Measurements from ENCODE around the gene IQCK.

The IQCK gene

DNA sequence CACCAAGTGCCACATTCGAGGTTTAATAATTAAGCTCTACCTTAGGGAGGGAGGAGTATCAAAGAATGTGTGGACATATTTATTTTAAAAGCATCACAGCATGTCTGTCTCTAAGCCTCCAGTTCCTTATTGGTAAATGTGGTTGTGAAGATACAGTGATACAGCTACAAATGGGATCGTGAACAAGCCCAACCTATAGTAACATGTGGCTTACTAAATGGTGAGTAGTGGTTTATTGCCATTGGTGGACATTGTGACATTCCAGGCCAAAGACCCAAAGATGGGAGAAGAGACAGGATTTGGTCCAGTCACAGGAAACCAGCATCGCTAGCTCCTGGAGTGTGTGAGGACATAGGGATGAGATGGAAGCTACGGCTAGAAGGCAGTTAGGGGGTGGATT, 51.2 kb downstream of the IQCK start:
- TF ChIP-seq, protein P1, sequence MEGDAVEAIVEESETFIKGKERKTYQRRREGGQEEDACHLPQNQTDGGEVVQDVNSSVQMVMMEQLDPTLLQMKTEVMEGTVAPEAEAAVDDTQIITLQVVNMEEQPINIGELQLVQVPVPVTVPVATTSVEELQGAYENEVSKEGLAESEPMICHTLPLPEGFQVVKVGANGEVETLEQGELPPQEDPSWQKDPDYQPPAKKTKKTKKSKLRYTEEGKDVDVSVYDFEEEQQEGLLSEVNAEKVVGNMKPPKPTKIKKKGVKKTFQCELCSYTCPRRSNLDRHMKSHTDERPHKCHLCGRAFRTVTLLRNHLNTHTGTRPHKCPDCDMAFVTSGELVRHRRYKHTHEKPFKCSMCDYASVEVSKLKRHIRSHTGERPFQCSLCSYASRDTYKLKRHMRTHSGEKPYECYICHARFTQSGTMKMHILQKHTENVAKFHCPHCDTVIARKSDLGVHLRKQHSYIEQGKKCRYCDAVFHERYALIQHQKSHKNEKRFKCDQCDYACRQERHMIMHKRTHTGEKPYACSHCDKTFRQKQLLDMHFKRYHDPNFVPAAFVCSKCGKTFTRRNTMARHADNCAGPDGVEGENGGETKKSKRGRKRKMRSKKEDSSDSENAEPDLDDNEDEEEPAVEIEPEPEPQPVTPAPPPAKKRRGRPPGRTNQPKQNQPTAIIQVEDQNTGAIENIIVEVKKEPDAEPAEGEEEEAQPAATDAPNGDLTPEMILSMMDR (conservative IDR thresholded peaks at IDR 0.05; ENCODE audit: low read depth, low read length): no peak
- DNase-seq (ENCODE audit: low read depth): no peak
- no peak overlapping the region for H3K4me3 ChIP-seq (ENCODE audit: low read length)

DNA sequence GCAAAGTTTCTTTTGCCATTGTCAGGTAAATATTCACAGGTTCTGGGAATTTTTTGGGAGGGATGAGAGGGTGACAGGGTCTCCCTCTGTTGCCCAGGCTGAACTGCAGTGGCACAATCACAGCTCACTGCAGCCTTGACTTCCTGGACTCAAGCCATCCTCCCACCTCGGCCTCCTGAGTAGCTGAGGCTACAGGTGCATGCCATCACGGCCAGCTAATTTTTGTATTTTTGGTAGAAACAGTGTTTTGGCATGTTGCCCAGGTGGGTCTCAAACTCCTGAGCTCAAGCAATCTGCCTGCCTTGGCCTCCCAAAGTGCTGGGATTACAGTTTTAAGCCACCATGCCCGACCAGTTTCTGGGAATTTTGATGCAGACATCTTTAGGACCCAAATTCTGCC, 53.0 kb downstream of the IQCK start:
- no peak overlapping the region for H3K4me3 ChIP-seq (ENCODE audit: low read length)
- DNase-seq (ENCODE audit: low read depth): no peak
- TF ChIP-seq, protein P1 (conservative IDR thresholded peaks at IDR 0.05; ENCODE audit: low read depth, low read length): no peak

DNA sequence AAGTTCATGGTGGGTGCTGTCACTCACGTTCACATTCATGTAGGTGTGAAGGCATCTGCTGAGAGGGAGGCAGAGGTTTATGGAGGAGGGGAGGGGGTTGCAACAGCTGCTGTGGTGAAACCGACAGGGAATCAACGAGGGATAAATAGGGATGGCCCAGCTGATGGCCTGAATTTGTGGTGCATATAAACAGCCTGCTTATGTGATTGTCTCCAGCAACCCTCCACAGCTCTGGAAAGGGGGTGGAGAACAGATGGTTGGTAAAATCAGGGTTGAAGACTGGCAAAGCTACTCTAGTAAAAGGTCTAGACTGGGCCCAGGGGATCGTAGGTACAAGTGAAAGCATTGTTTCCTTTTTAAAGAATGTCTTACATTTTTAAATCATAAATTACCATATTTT, 53.7 kb downstream of the IQCK start:
- TF ChIP-seq, protein P1 (conservative IDR thresholded peaks at IDR 0.05; ENCODE audit: low read depth, low read length): no peak
- no peak overlapping the region for H3K4me3 ChIP-seq (ENCODE audit: low read length)
- no peak for DNase-seq (ENCODE audit: low read depth)

DNA sequence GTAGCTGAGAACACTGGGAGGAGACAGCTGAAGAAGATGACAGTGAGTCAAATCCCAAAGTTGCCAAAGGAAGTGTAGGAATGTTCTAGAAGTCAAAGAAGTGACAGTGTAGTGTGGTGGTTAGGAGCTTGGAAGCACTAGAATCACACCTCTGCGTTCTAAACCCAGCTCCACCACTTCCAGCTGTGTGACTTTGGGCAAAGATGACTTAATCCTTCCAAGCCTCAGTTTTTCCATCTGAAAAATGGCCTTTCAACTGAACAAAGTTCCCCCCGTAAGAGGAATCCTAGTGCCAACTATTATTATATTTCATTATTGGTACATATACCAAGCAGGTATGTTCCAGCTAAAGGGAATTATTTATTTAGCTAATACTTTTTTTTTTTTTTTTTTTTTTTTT, 56.0 kb downstream of the IQCK start:
- DNase-seq (ENCODE audit: low read depth): no peak
- H3K4me3 ChIP-seq (ENCODE audit: low read length): no peak overlapping the region
- TF ChIP-seq, protein P1 (conservative IDR thresholded peaks at IDR 0.05; ENCODE audit: low read depth, low read length): no peak

DNA sequence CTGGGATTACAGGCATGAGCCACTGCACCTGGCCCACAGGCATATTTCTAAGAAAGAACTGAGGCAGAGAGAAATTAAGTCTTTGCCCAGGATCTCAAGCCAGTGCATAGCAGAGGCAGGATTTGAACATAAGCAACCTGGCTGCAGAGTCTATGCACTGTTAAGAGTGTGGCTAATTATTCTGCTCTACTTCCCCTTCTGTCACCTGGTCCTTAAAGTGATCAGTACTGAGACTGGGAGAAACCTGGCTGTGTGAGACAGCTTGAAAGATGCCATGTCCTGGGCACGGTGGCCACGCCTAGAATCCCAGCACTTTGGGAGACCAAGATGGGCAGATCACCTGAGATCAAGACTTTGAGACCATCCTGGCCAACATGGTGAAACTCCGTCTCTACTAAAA, 58.1 kb downstream of the IQCK start:
- no peak overlapping the region for H3K4me3 ChIP-seq (ENCODE audit: low read length)
- TF ChIP-seq, protein P1 (conservative IDR thresholded peaks at IDR 0.05; ENCODE audit: low read depth, low read length): no peak
- DNase-seq (ENCODE audit: low read depth): no peak

DNA sequence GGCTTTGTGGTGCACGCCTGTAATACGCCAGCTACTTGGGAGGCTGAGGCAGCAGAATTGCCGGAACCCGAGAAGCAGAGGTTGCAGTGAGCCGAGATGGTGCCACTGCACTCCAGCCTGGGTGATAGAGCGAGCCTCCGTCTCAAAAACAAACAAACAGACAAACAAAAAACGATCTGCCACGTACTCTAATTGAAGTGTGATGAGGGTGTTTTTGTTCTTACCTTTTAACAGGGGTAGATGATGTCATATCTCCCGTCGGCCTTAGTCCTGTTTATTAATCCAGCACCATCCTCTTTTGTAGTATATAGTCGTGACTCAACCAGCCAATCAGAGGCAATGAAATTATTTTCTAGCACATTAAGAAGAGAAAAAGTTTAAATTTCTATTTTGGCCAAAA, 58.5 kb downstream of the IQCK start:
- no peak for DNase-seq (ENCODE audit: low read depth)
- H3K4me3 ChIP-seq (ENCODE audit: low read length): no peak overlapping the region
- TF ChIP-seq, protein P1 (conservative IDR thresholded peaks at IDR 0.05; ENCODE audit: low read depth, low read length): no peak

DNA sequence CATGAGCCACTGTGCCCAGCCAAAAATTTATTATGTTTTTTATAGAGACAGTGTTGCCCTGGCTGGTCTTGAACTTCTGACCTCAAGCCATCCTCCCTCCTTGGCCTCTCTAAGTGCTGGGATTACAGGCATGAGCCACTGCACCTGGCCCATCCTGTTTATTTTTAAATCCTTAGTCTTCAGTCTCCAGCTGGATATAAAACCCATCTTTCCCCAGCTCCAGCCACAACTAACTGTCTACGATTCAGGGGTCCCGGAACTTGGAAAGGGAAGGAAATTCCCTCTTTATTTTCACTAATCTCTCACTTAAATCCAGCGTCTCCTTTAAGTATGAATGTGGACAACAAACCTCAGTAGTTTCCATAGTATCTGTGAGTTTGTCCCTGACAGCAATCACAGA, 62.2 kb downstream of the IQCK start:
- TF ChIP-seq, protein P1 (conservative IDR thresholded peaks at IDR 0.05; ENCODE audit: low read depth, low read length): no peak
- no peak overlapping the region for H3K4me3 ChIP-seq (ENCODE audit: low read length)
- DNase-seq (ENCODE audit: low read depth): no peak

All from retinal pigment epithelial cell (primary cell).